A549 (cell line): Measurements from ENCODE around the gene SLC37A1. TPM values are rescaled to one million over a fixed set of nuclear protein-coding genes. Genes with fewer than 3 reads are reported as not detected.

Experiments
- ATAC-seq, 2 experiments: fragments of 200-7000 bp in 1 of 2; fragments of >200 bp in 1 of 2; cut with Nextera tagmentation in 1 of 2; cut with Tn5 transposase in 1 of 2; 3 replicates each; pipeline versions ENCODE4 v1.8.0 to v1.9.1; 2018 to 2020; ENCODE audit warnings: mild to moderate bottlenecking in 1 of 2, moderate library complexity in 1 of 2
- CTCF ChIA-PET: fragments of 300-600 bp; sonication (Branson Sonifier 250); formaldehyde crosslinking; extraction: SDS; loops from one replicate; lab custom pipeline; 2021; ENCODE audit warnings: antibody characterized with exemption, inconsistent platforms; lab: Yijun Ruan, JAX
- POLR2A ChIA-PET: fragments of 350-600 bp; formaldehyde crosslinking; extraction: SDS; loops from one replicate; lab custom pipeline; 2021; ENCODE audit warnings: antibody characterized with exemption, inconsistent platforms; lab: Yijun Ruan, JAX
- DNase-seq, 2 experiments: peaks; one replicate each; pipeline versions ENCODE4 v3.0.0 to v3.0.0-alpha.2; 2011 to 2016; ENCODE audit warnings: low read depth in 1 of 2, low spot score in 1 of 2
- FAIRE-seq: peaks from 2 replicates; lab custom pipeline; 2011; peaks lifted over from hg19 to GRCh38; lab: Jason Lieb, UNC
- H3K27ac ChIP-seq, 2 experiments: fragments of >200 bp; sonication (Bioruptor Twin); formaldehyde crosslinking; 3 replicates each; pipeline ENCODE4 v1.5.1; 2016 to 2017
- H3K4me1 ChIP-seq: fragments of >200 bp; sonication (Bioruptor Twin); formaldehyde crosslinking; 3 replicates; pipeline ENCODE4 v1.6.1; 2016
- H3K4me2 ChIP-seq: fragments of >200 bp; sonication (Bioruptor Twin); formaldehyde crosslinking; 3 replicates; pipeline ENCODE4 v1.6.1; 2016
- H3K4me3 ChIP-seq: fragments of >200 bp; sonication (Bioruptor Twin); formaldehyde crosslinking; 3 replicates; pipeline ENCODE4 v1.5.1; 2016
- H3K9me3 ChIP-seq: fragments of >200 bp; sonication (Bioruptor Twin); formaldehyde crosslinking; 3 replicates; pipeline ENCODE4 v1.6.1; 2016
- BCL3 ChIP-seq: fragments of >200 bp; sonication (Bioruptor Twin); formaldehyde crosslinking; IDR thresholded peaks from 3 replicates; pipeline ENCODE4 v1.6.1; 2016
- BHLHE40 ChIP-seq: IDR thresholded peaks from 2 replicates; pipeline ENCODE4 v1.6.1; 2012; ENCODE audit warnings: low read depth, low read length, inconsistent platforms
- CBX2 ChIP-seq: fragments of 200-600 bp; sonication (generic); IDR thresholded peaks from 2 replicates; pipeline ENCODE4 v1.6.1; 2016; ENCODE audit warnings: low read depth, mild to moderate bottlenecking, borderline replicate concordance
- CEBPB ChIP-seq, 2 experiments: fragments of >200 bp in 1 of 2; sonication (Bioruptor Twin) in 1 of 2; formaldehyde crosslinking in 1 of 2; IDR thresholded peaks; 2 replicates each; pipeline ENCODE4 v1.6.1; 2012 to 2016
- CHD2 ChIP-seq: fragments of 150-350 bp; IDR thresholded peaks from 2 replicates; pipeline ENCODE4 v1.6.1; 2014; ENCODE audit warnings: low read length; ENCODE audit not compliant: partially characterized antibody
- CHD4 ChIP-seq: fragments of 200-600 bp; sonication (generic); IDR thresholded peaks from 2 replicates; pipeline ENCODE4 v1.6.1; 2016; ENCODE audit warnings: antibody characterized with exemption, mild to moderate bottlenecking, borderline replicate concordance
- E2F6 ChIP-seq: IDR thresholded peaks from 2 replicates; pipeline ENCODE4 v1.6.1; 2012; ENCODE audit warnings: low read depth, borderline replicate concordance
- EP300 ChIP-seq, 2 experiments: fragments of >200 bp; sonication (Bioruptor Twin); formaldehyde crosslinking; IDR thresholded peaks; 2 replicates in 1 of 2; 3 replicates in 1 of 2; pipeline ENCODE4 v1.6.1; 2016 to 2017
- FOSL2 ChIP-seq, 2 experiments: fragments of 450-650 bp in 1 of 2; fragments of >200 bp in 1 of 2; sonication (Bioruptor Twin) in 1 of 2; formaldehyde crosslinking; IDR thresholded peaks; 2 replicates each; pipeline versions ENCODE4 v1.5.0 to v1.6.1; 2016 to 2020; ENCODE audit warnings: mild to moderate bottlenecking in 1 of 2, moderate library complexity in 1 of 2
- HDAC2 ChIP-seq: fragments of 200-600 bp; sonication (generic); IDR thresholded peaks from 2 replicates; pipeline ENCODE4 v1.6.1; 2016
- HES2 ChIP-seq: fragments of >200 bp; sonication (Bioruptor Twin); formaldehyde crosslinking; IDR thresholded peaks from 2 replicates; pipeline ENCODE4 v1.6.1; 2016
- HEYL ChIP-seq: fragments of 250-450 bp; sonication (Bioruptor Pico); IDR thresholded peaks from 2 replicates; pipeline ENCODE4 v1.8.0; 2021; ENCODE audit warnings: mild to moderate bottlenecking, moderate library complexity
- HOXA7 ChIP-seq: fragments of 250-450 bp; sonication (Bioruptor Pico); IDR thresholded peaks from 2 replicates; pipeline ENCODE4 v1.5.0; 2020; ENCODE audit warnings: mild to moderate bottlenecking, moderate library complexity
- HOXB13 ChIP-seq: fragments of 250-450 bp; sonication (Bioruptor Pico); IDR thresholded peaks from 2 replicates; pipeline ENCODE4 v1.5.0; 2020; ENCODE audit warnings: low read depth, mild to moderate bottlenecking, moderate library complexity
- HOXB5 ChIP-seq: fragments of 250-450 bp; sonication (Bioruptor Pico); IDR thresholded peaks from 2 replicates; pipeline ENCODE4 v1.5.0; 2020; ENCODE audit warnings: mild to moderate bottlenecking, moderate library complexity
- MAFK ChIP-seq: fragments of 450-650 bp; IDR thresholded peaks from 2 replicates; pipeline ENCODE4 v1.6.1; 2014; ENCODE audit not compliant: partially characterized antibody
- MAX ChIP-seq: IDR thresholded peaks from 2 replicates; pipeline ENCODE4 v1.6.1; 2012
- MAZ ChIP-seq: fragments of 150-350 bp; IDR thresholded peaks from 2 replicates; pipeline ENCODE4 v1.6.1; 2014; ENCODE audit warnings: antibody characterized with exemption, low read depth, low read length, borderline replicate concordance
- MYC ChIP-seq: IDR thresholded peaks from 2 replicates; pipeline ENCODE4 v1.6.1; 2012; ENCODE audit warnings: mild to moderate bottlenecking, inconsistent platforms, low read length, improper control_type of control experiment, borderline replicate concordance
- NPAS2 ChIP-seq: fragments of 250-450 bp; sonication (Bioruptor Pico); IDR thresholded peaks from 2 replicates; pipeline ENCODE4 v1.8.0; 2022; ENCODE audit warnings: mild to moderate bottlenecking, moderate library complexity, borderline replicate concordance
- NR3C1 ChIP-seq: fragments of >200 bp; sonication (Bioruptor Twin); formaldehyde crosslinking; IDR thresholded peaks from 3 replicates; pipeline ENCODE4 v1.6.1; 2017
- RAD21 ChIP-seq, 2 experiments: fragments of >200 bp in 1 of 2; sonication (Bioruptor Twin) in 1 of 2; formaldehyde crosslinking in 1 of 2; IDR thresholded peaks in 1 of 2; conservative IDR thresholded peaks in 1 of 2; 2 replicates in 1 of 2; 3 replicates in 1 of 2; pipeline ENCODE4 v1.6.1; 2012 to 2018; ENCODE audit warnings: inconsistent platforms in 1 of 2
- RARB ChIP-seq: fragments of 250-450 bp; sonication (Bioruptor Pico); IDR thresholded peaks from 2 replicates; pipeline ENCODE4 v1.8.0; 2021; ENCODE audit warnings: mild to moderate bottlenecking, moderate library complexity
- RCOR1 ChIP-seq: fragments of 150-350 bp; IDR thresholded peaks from 2 replicates; pipeline ENCODE4 v1.6.1; 2014; ENCODE audit warnings: antibody characterized with exemption, low read length, low read depth
- RFX5 ChIP-seq: fragments of 450-650 bp; IDR thresholded peaks from 2 replicates; pipeline ENCODE4 v1.7.1; 2014; ENCODE audit warnings: antibody characterized with exemption, mild to moderate bottlenecking, moderate library complexity
- RNF2 ChIP-seq: fragments of 200-600 bp; sonication (generic); IDR thresholded peaks from 2 replicates; pipeline ENCODE4 v1.6.1; 2016; ENCODE audit warnings: low read depth, mild to moderate bottlenecking, antibody characterized with exemption, moderate library complexity, borderline replicate concordance
- SMC3 ChIP-seq: fragments of >200 bp; sonication (Bioruptor Twin); formaldehyde crosslinking; IDR thresholded peaks from 3 replicates; pipeline ENCODE4 v1.6.1; 2018; ENCODE audit warnings: inconsistent platforms
- SREBF2 ChIP-seq: fragments of 450-650 bp; IDR thresholded peaks from 2 replicates; pipeline ENCODE4 v1.6.1; 2014; ENCODE audit warnings: mild to moderate bottlenecking, moderate library complexity
- TP53 ChIP-seq: fragments of 250-450 bp; sonication (Bioruptor Pico); IDR thresholded peaks from 2 replicates; pipeline ENCODE4 v1.5.0; 2021; ENCODE audit warnings: mild to moderate bottlenecking, moderate library complexity
- ZC3H11A ChIP-seq: fragments of 450-650 bp; IDR thresholded peaks from 2 replicates; pipeline ENCODE4 v1.6.1; 2014; ENCODE audit warnings: antibody characterized with exemption, mild to moderate bottlenecking
- WGBS: methylation state at CpG from one replicate; pipeline ENCODE4 v1.1.6; 2017; ENCODE audit errors: missing lambda C conversion rate; 5-methylcytosine and 5-hydroxymethylcytosine counted together
- polyA plus RNA-seq, 4 experiments: library from polyadenylated mRNA; depleted of rRNA in 3 of 4; stranded (reverse); fragments of >200 nt; fragmentation: RNase III in 1 of 4; extraction: RNeasy Plus Mini Kit Qiagen cat#74134 plus additional on column Dnase treatment in 1 of 4; gene quantifications; 2 replicates in 3 of 4; 3 replicates in 1 of 4; pipeline ENCODE4 v1.2.3, GENCODE V29; 2011 to 2017

Gene SLC37A1
- polyA plus RNA-seq, 2 of the 4 experiments (the other 2 are of a cell fraction): 1.9 to 2.1 TPM

GRCh38 chr21:42498012-42498411 is 15.6 kb upstream of the SLC37A1 start:
- WGBS: 30% methylated on average over 5 of the region's 5 CpGs
- H3K9me3 ChIP-seq: no peaks in the 10 kb centered on the region
- ATAC-seq (no peak), FAIRE-seq (no peak), DNase-seq (no peak)
- POLR2A ChIA-PET: no interaction called here
- TF ChIP-seq HEYL (CRISPR knock-in tag) (no peak), RNF2 (no peak), RFX5 (no peak), TP53 (CRISPR knock-in tag) (no peak), HOXB13 (CRISPR knock-in tag) (no peak), EP300 (IDR thresholded peaks at IDR 0.05) (no peak), MAZ (no peak), HES2 (no peak), ZC3H11A (no peak), HOXB5 (no peak), RAD21 (conservative IDR thresholded peaks at IDR 0.05 in 1 of 2, IDR thresholded peaks at IDR 0.05 in 1 of 2) (no peak)
- peaks cover 3% of the 10 kb centered on the region; the same call in 1 of the 3 replicates for H3K4me1 ChIP-seq
- CTCF ChIA-PET: no interaction called here
- H3K4me3 ChIP-seq: no peak overlapping the region
- no peak overlapping the region for H3K4me2 ChIP-seq
- no peak overlapping the region for H3K27ac ChIP-seq

- H3K4me1 ChIP-seq: peaks cover 3% of the 10 kb centered on the region; the same call in 1 of the 3 replicates
- DNase-seq: no peak
- TF ChIP-seq TP53 (CRISPR knock-in tag): no peak
- no peak for TF ChIP-seq HOXB5
- TF ChIP-seq HES2: no peak
- TF ChIP-seq NR3C1: no peak
- TF ChIP-seq BCL3: no peak
- no peak for TF ChIP-seq SREBF2
- TF ChIP-seq E2F6: no peak
- no peak for TF ChIP-seq MAFK
- TF ChIP-seq CHD4: no peak
- TF ChIP-seq RARB (CRISPR knock-in tag): no peak
- no peak for TF ChIP-seq BHLHE40
- no peak for TF ChIP-seq HDAC2
- TF ChIP-seq MYC: no peak
- TF ChIP-seq FOSL2 (IDR thresholded peaks at IDR 0.05): no peak
- no peak for TF ChIP-seq FOSL2 (CRISPR knock-in tag; IDR thresholded peaks at IDR 0.05)
- WGBS: 87% methylated on average over 15 of the region's 15 CpGs
- no peaks in the 10 kb centered on the region for H3K9me3 ChIP-seq
- FAIRE-seq: no peak
- H3K4me3 ChIP-seq: no peak overlapping the region
- no peak for ATAC-seq
- no peak overlapping the region for H3K27ac ChIP-seq
- ChIA-PET POLR2A (no interaction called here), CTCF (interaction anchor here (1.1 kb wide), 1 partner anchor 10 kb away, joined by 3 read pairs; no protein-coding TSS in a partner anchor)
- no peak overlapping the region for H3K4me2 ChIP-seq
Measured at GRCh38 chr21:42499444-42500112, 14.1 kb upstream of the SLC37A1 start.

GRCh38 chr21:42500225-42500624 is 13.4 kb upstream of the SLC37A1 start:
- no peak for FAIRE-seq

More at GRCh38 chr21:42500225-42500624, 13.4 kb upstream of the SLC37A1 start:
- TF ChIP-seq HOXB5: no peak
- TF ChIP-seq HOXA7 (CRISPR knock-in tag): no peak
- TF ChIP-seq MAX: no peak
- TF ChIP-seq RNF2: no peak
- TF ChIP-seq CEBPB (IDR thresholded peaks at IDR 0.05): no peak
- TF ChIP-seq CHD2: no peak
- TF ChIP-seq NPAS2 (CRISPR knock-in tag): no peak
- no peak for TF ChIP-seq TP53 (CRISPR knock-in tag)
- no peak for TF ChIP-seq RCOR1
- no peak for TF ChIP-seq HEYL (CRISPR knock-in tag)
- TF ChIP-seq RARB (CRISPR knock-in tag): no peak
- TF ChIP-seq CBX2: no peak
- no peak for TF ChIP-seq BCL3
- TF ChIP-seq SMC3: no peak
- TF ChIP-seq BHLHE40: no peak
- Histone ChIP-seq H3K4me3 (no peak overlapping the region), H3K4me1 (peaks cover 3% of the 10 kb centered on the region; the same call in 1 of the 3 replicates), H3K9me3 (no peaks in the 10 kb centered on the region), H3K27ac (no peak overlapping the region), H3K4me2 (no peak overlapping the region)
- ChIA-PET CTCF (no interaction called here), POLR2A (no interaction called here)
- ATAC-seq: no peak
- no peak for DNase-seq
- 51% methylated on average over 4 of the region's 4 CpGs for WGBS
